Measurements from ENCODE around the gene CCL13.
"Not testable (repeated sequence)": the region's sequence is repeated elsewhere in the genome, so short reads cannot be mapped to it uniquely, and the experiment has no call there.

The CCL13 gene

GRCh38 chr17:34356194-34356593 lies at the start of gene CCL13:
Gene CCL13, plus strand, starts transcription at chr17:34356480. Its CDS starts 47 bp downstream, at chr17:34356527.
- no peak for DNase-seq

GRCh38 chr17:34307110-34307509 lies 49.2 kb upstream of the CCL13 start:
- DNase-seq: no peak

- no peak for DNase-seq
Observed at GRCh38 chr17:34308371-34308770, 47.9 kb upstream of the CCL13 start.

- no peak for DNase-seq
Observed at GRCh38 chr17:34311291-34311690, 45.0 kb upstream of the CCL13 start.

- DNase-seq: no peak
Observed at GRCh38 chr17:34312080-34312479, 44.2 kb upstream of the CCL13 start.

GRCh38 chr17:34313164-34313563 lies 43.1 kb upstream of the CCL13 start:
- no peak for DNase-seq

GRCh38 chr17:34314279-34314678 lies 42.0 kb upstream of the CCL13 start:
- DNase-seq: no peak

- DNase-seq: no peak
Observed at GRCh38 chr17:34318474-34318873, 37.8 kb upstream of the CCL13 start.

- DNase-seq: no peak
Observed at GRCh38 chr17:34319039-34319483, 37.2 kb upstream of the CCL13 start, which contains the start of gene CCL8. Gene CCL8, plus strand, starts transcription at chr17:34319435. Its CDS starts 67 bp downstream, at chr17:34319502.

- DNase-seq: no peak
Observed at GRCh38 chr17:34321964-34322363, 34.3 kb upstream of the CCL13 start.

- DNase-seq: not testable (repeated sequence)
Observed at GRCh38 chr17:34327580-34327979, 28.7 kb upstream of the CCL13 start.

GRCh38 chr17:34337701-34338100 lies 18.6 kb upstream of the CCL13 start:
- DNase-seq: no peak

GRCh38 chr17:34339138-34339770 lies 17.0 kb upstream of the CCL13 start:
- DNase-seq: no peak

GRCh38 chr17:34341916-34342315 lies 14.4 kb upstream of the CCL13 start:
- DNase-seq: no peak

GRCh38 chr17:34347063-34347462 lies 9.2 kb upstream of the CCL13 start:
- DNase-seq: no peak

GRCh38 chr17:34349751-34350150 lies 6.5 kb upstream of the CCL13 start:
- no peak for DNase-seq

- no peak for DNase-seq
Observed at GRCh38 chr17:34351096-34351495, 5.2 kb upstream of the CCL13 start.

GRCh38 chr17:34352191-34352590 lies 4.1 kb upstream of the CCL13 start:
- DNase-seq: no peak

- DNase-seq: no peak
Observed at GRCh38 chr17:34354637-34355036, 1.6 kb upstream of the CCL13 start.

- DNase-seq: no peak
Observed at GRCh38 chr17:34357398-34357797, 1.1 kb downstream of the CCL13 start.

GRCh38 chr17:34358631-34359030 lies 2.4 kb downstream of the CCL13 start:
- DNase-seq: no peak

GRCh38 chr17:34360601-34361270 lies 4.5 kb downstream of the CCL13 start:
- no peak for DNase-seq

GRCh38 chr17:34361478-34362061 lies 5.3 kb downstream of the CCL13 start:
- peak; percentile 80 for DNase-seq

GRCh38 chr17:34363183-34363661 lies 6.9 kb downstream of the CCL13 start, which contains the start of gene CCL1:
Gene CCL1, minus strand, starts transcription at chr17:34363233. Its CDS starts 72 bp downstream, at chr17:34363161.
- no peak for DNase-seq
